Uterus (tissue), 4 donors: Measurements from ENCODE around the gene ANKIB1. TPM values are rescaled to one million over a fixed set of nuclear protein-coding genes. Genes with fewer than 3 reads are reported as not detected.
A peak's percentile ranks its signal among the peaks of the same experiment; 100 is the strongest.

Source experiments
- DNase-seq, 2 donors: peaks; one replicate each; pipeline ENCODE4 v3.0.0-alpha.2; 2019 to 2020
- H3K27ac ChIP-seq, 2 donors: fragments of 200-600 bp; sonication (generic); 1 replicate in 1 of 2; 2 replicates in 1 of 2; pipeline ENCODE4 v1.5.1; 2016 to 2018
- H3K27me3 ChIP-seq, 2 donors: fragments of 200-600 bp; sonication (generic); one replicate each; pipeline ENCODE4 v1.5.1; 2018 to 2019; ENCODE audit warnings: control low read depth in 1 of 2
- H3K36me3 ChIP-seq, 2 donors: fragments of 200-600 bp; sonication (generic); one replicate each; pipeline ENCODE4 v1.5.1; 2019; ENCODE audit warnings: control low read depth in 1 of 2
- H3K4me1 ChIP-seq, 2 donors: fragments of 200-600 bp; sonication (generic); one replicate each; pipeline ENCODE4 v1.5.1; 2018 to 2019; ENCODE audit warnings: control low read depth in 1 of 2
- H3K4me3 ChIP-seq, 2 donors: fragments of 200-600 bp; sonication (generic); 1 replicate in 1 of 2; 2 replicates in 1 of 2; pipeline ENCODE4 v1.5.1; 2018 to 2019; ENCODE audit warnings: mild to moderate bottlenecking in 1 of 2
- H3K9me3 ChIP-seq, 2 donors: fragments of 200-600 bp; sonication (generic); one replicate each; pipeline ENCODE4 v1.5.1; 2019; ENCODE audit warnings: control low read depth in 1 of 2
- CTCF ChIP-seq, 4 experiments: fragments of 200-600 bp in 2 of 4; fragments of 450-650 bp in 2 of 4; sonication (generic) in 2 of 4; IDR thresholded peaks; one replicate each; pipeline ENCODE4 v1.5.1; 2016 to 2019; ENCODE audit warnings: antibody characterized with exemption in 4 of 4, mild to moderate bottlenecking in 2 of 4, moderate library complexity in 1 of 4
- POLR2A ChIP-seq, 2 donors: fragments of 450-650 bp; IDR thresholded peaks; one replicate each; pipeline ENCODE4 v1.6.1; 2016; ENCODE audit warnings: antibody characterized with exemption in 2 of 2, mild to moderate bottlenecking in 1 of 2, moderate library complexity in 1 of 2
- intact Hi-C: fragments of 100-400 bp; cut with DNase I; formaldehyde crosslinking; loops from one replicate; pipeline ENCODE4 v1.15.1; 2023; ENCODE audit warnings: low total_unique reads
- microRNA-seq: library from miRNA; unstranded; fragments of <30 nt; microRNA quantifications from one replicate; pipeline ENCODE4, GENCODE V29; 2016; ENCODE audit warnings: borderline microRNAs expressed, borderline replicate concordance
- small RNA-seq: library from RNA; depleted of rRNA; stranded (forward); fragments of <200 nt; gene quantifications from one replicate; pipeline ENCODE3, GENCODE V24; 2016
- total RNA-seq, 4 donors: library from RNA; depleted of rRNA in 3 of 4; stranded (reverse); fragments of >200 nt in 3 of 4; gene quantifications; one replicate each; pipeline versions ENCODE4 v1.1.0 to v1.2.4, GENCODE V29; 2014 to 2023
- donor health status: DM: yes; HTN: yes; CAD: no.

ANKIB1 gene
- total RNA-seq, 4 donors from 2014 or later, result 27.4 to 100.0 (median 54.6) TPM

GRCh38 chr7:92447345-92448204, 201.8 kb downstream of the ANKIB1 start, which contains the start of gene GATAD1:
TSS of gene GATAD1 (plus strand) at chr7:92447482. CDS start at chr7:92447730, 248 bp downstream.
- H3K36me3 ChIP-seq, result no peaks in the 10 kb centered on the region
- intact Hi-C loops, result no loop called here
- peak within 1 kb of the TSS; percentile 89 to 93 for H3K27ac ChIP-seq
- H3K4me3 ChIP-seq, result peak within 1 kb of the TSS; percentile 77 to 95
- H3K4me1 ChIP-seq, result no peaks in the 10 kb centered on the region
- TF ChIP-seq CTCF (IDR thresholded peaks at IDR 0.05), result peak; percentile 89 to 95 (median 93)
- peak; percentile 47 to 79 for TF ChIP-seq POLR2A (IDR thresholded peaks at IDR 0.05)
- no peaks in the 10 kb centered on the region for H3K27me3 ChIP-seq
- H3K9me3 ChIP-seq, result no peaks in the 10 kb centered on the region
- peak; percentile 90 to 92 for DNase-seq

GRCh38 chr7:92448205-92448747, 202.5 kb downstream of the ANKIB1 start:
- Histone ChIP-seq H3K36me3 (no peaks in the 10 kb centered on the region), H3K9me3 (no peaks in the 10 kb centered on the region), H3K4me3 (peak overlapping the region; percentile 77 to 95), H3K27ac (peak overlapping the region; percentile 89 to 93), H3K4me1 (no peaks in the 10 kb centered on the region), H3K27me3 (no peaks in the 10 kb centered on the region)
- intact Hi-C loops, result no loop called here
- peak; percentile 30 to 47 for DNase-seq
- TF ChIP-seq POLR2A (IDR thresholded peaks at IDR 0.05), result no peak
- peak in 2 of 4 experiments; percentile 13 to 16 for TF ChIP-seq CTCF (IDR thresholded peaks at IDR 0.05)

Small RNA genes within 50 kb of the gene (microRNA-seq; reads per million reads assigned to microRNA genes)
- not detected for gene MIR1285-1

Small RNA genes within 50 kb of the gene (small RNA-seq; reads per million reads assigned to genes)
- gene MIR1285-1 (not detected), gene RF00019 (not detected)

Other genes with a start within 250 kb of the ANKIB1 start
- 100 to 1,000 TPM in 1 of 4 donors, 10 to 100 TPM in 2, 1 to 10 TPM in 1; 7.2 to 121 (median 38.3) TPM for gene CYP51A1, start 111.5 kb upstream of the ANKIB1 start, total RNA-seq
- gene LRRD1, start 66.8 kb upstream of the ANKIB1 start, total RNA-seq, result under 1 TPM in 2 of 4 donors, not detected in 2; 0.73 to 0.97 TPM
- 100 to 1,000 TPM in 2 of 4 donors, 10 to 100 TPM in 2; 63.3 to 161 (median 101) TPM for gene KRIT1, start 60 bp upstream of the ANKIB1 start, total RNA-seq
- 10 to 100 TPM; 41.2 to 62.2 (median 54.9) TPM for gene GATAD1, start 201.5 kb downstream of the ANKIB1 start, total RNA-seq
- not detected for gene ERVW-1, start 232.0 kb downstream of the ANKIB1 start, total RNA-seq